ENCODE results near the gene STK39. TPM values are rescaled to one million over a fixed set of nuclear protein-coding genes. Genes with fewer than 3 reads are reported as not detected.

The STK39 gene
- total RNA-seq, 2 experiments from 2014 or later, result 27.0 to 27.1 TPM

GRCh38 chr2:167929484-167929883 is 317.9 kb downstream of the STK39 start:
- Mint-ChIP-seq H3K27me3 (no peaks in the 10 kb centered on the region), H3K4me3 (no peak overlapping the region), H3K9me3 (no peaks in the 10 kb centered on the region), H3K36me3 (peaks cover 1% of the 10 kb centered on the region), H3K4me1 (no peaks in the 10 kb centered on the region), H3K27ac (no peak overlapping the region)
- no peak for DNase-seq

- no peak overlapping the region for H3K4me3 Mint-ChIP-seq
- H3K27me3 Mint-ChIP-seq, result no peaks in the 10 kb centered on the region
Observed at GRCh38 chr2:167928434-167928833, 319.0 kb downstream of the STK39 start.

GRCh38 chr2:167925758-167926157 is 321.6 kb downstream of the STK39 start:
- DNase-seq, result no peak
- no peaks in the 10 kb centered on the region for H3K9me3 Mint-ChIP-seq
- H3K27ac Mint-ChIP-seq, result no peak overlapping the region
- H3K36me3 Mint-ChIP-seq, result no peaks in the 10 kb centered on the region
- no peak overlapping the region for H3K4me3 Mint-ChIP-seq
- no peaks in the 10 kb centered on the region for H3K27me3 Mint-ChIP-seq
- no peaks in the 10 kb centered on the region for H3K4me1 Mint-ChIP-seq

More at GRCh38 chr2:167928434-167928833, 319.0 kb downstream of the STK39 start:
- no peak for DNase-seq
- Mint-ChIP-seq H3K9me3 (no peaks in the 10 kb centered on the region), H3K4me1 (no peaks in the 10 kb centered on the region), H3K36me3 (no peaks in the 10 kb centered on the region), H3K27ac (no peak overlapping the region)

- H3K36me3 Mint-ChIP-seq, result no peaks in the 10 kb centered on the region
- H3K27me3 Mint-ChIP-seq, result no peaks in the 10 kb centered on the region
- no peak overlapping the region for H3K4me3 Mint-ChIP-seq
- no peak overlapping the region for H3K27ac Mint-ChIP-seq
- no peaks in the 10 kb centered on the region for H3K9me3 Mint-ChIP-seq
- no peaks in the 10 kb centered on the region for H3K4me1 Mint-ChIP-seq
- DNase-seq, result no peak
Observed at GRCh38 chr2:167924556-167924955, 322.8 kb downstream of the STK39 start.

- Mint-ChIP-seq H3K4me1 (no peaks in the 10 kb centered on the region), H3K27me3 (peaks cover 11% of the 10 kb centered on the region), H3K9me3 (no peaks in the 10 kb centered on the region), H3K27ac (no peak overlapping the region), H3K4me3 (no peak overlapping the region), H3K36me3 (no peaks in the 10 kb centered on the region)
- DNase-seq, result no peak
Observed at GRCh38 chr2:167916756-167917155, 330.6 kb downstream of the STK39 start.

GRCh38 chr2:167914969-167915368 is 332.4 kb downstream of the STK39 start:
- Mint-ChIP-seq H3K4me3 (no peak overlapping the region), H3K27ac (no peak overlapping the region), H3K9me3 (no peaks in the 10 kb centered on the region), H3K36me3 (no peaks in the 10 kb centered on the region), H3K4me1 (no peaks in the 10 kb centered on the region), H3K27me3 (peaks cover 17% of the 10 kb centered on the region)
- no peak for DNase-seq

- Mint-ChIP-seq H3K4me3 (no peak overlapping the region), H3K4me1 (no peaks in the 10 kb centered on the region), H3K36me3 (no peaks in the 10 kb centered on the region), H3K27ac (no peak overlapping the region), H3K27me3 (peaks cover 12% of the 10 kb centered on the region), H3K9me3 (no peaks in the 10 kb centered on the region)
- no peak for DNase-seq
Observed at GRCh38 chr2:167908786-167909185, 338.6 kb downstream of the STK39 start.

- H3K36me3 Mint-ChIP-seq, result no peaks in the 10 kb centered on the region
- no peak for DNase-seq
- H3K9me3 Mint-ChIP-seq, result no peaks in the 10 kb centered on the region
- H3K4me1 Mint-ChIP-seq, result no peaks in the 10 kb centered on the region
- no peak overlapping the region for H3K4me3 Mint-ChIP-seq
- peaks cover 5% of the 10 kb centered on the region for H3K27me3 Mint-ChIP-seq
- H3K27ac Mint-ChIP-seq, result no peak overlapping the region
Observed at GRCh38 chr2:167905668-167906067, 341.7 kb downstream of the STK39 start.

Other genes with a start within 250 kb of the STK39 start
- gene CERS6, start 208.7 kb upstream of the STK39 start, total RNA-seq, result 10 to 100 TPM; 20.6 to 21.3 TPM

Data from activated naive CD8-positive, alpha-beta T cell treated with anti-CD3 and anti-CD28 coated beads for 36 hours (primary cell).